Measurements from ENCODE around the gene CHRNB4.
A peak's percentile ranks its signal among the peaks of the same experiment; 100 is the strongest.

The CHRNB4 gene

DNA sequence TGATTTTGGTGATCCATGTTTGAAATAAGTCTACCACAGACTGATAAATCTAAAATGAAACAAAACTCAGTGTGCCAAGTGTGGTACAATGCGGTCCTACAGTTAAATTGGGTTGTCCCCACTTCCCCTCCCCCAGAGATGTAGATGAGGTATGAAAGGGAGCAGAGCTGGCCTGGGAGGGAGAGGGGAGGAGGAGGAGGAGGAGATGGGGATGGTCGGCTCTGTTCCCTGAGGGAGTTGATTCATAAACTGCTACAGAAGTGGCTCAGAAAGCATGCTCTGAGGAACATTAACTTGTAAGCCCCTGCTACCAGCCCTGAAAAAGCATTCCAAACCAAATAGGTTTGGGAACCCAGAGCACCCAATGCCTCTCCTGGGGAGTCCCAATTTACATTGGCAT lies 28.0 kb upstream of the CHRNB4 start:
- DNase-seq = no peak

DNA sequence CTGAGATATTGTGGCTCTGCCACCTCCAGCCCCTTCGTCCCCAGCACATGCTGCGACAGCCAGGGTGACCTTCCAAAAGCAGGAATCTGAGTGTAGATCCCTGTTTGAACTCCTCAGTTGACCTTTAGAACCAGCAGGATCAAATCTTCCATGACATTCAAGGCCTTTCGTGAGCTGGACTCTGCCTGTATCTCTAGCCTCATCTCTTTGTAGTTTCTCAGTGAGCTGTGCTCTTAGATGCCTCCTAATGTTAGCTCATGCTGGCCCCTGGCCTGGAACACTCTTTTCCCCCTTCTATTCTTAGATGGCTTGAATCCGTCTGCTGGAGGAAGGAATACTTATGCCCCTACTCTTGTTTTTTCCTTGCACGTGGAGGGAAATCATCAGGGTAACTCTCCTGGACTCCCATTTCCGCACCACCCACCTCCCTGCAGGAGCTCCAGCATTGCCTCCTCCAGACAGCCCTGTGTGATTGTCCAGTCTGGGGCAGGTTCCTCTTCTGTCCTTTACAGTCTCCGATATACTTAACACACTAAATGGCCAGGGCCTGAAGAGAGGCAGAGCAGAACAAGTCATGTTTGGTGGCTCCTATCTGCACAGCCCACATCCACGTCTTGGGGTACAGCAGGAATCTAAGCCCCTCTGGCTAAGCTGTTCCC lies 26.7 kb upstream of the CHRNB4 start:
- DNase-seq = no peak

DNA sequence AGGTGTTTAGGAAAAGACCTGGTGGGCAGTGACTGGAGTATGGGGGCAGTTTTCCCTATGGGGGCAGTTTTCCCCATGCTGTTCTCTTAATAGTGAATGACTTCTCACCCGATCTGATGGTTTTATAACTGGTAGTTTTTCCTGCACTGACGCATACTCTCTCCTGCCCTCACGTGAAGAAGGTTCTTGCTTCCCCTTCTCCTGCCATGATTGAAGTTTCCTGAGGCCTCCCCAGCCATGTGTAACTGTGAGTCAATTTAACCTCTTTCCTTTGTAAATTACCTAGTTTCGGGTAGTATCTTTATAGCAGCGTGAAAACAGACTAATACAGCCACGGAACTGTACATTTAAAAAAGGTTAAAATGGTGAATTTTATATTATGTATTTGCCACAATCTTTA lies 25.0 kb upstream of the CHRNB4 start:
- no peak for DNase-seq

DNA sequence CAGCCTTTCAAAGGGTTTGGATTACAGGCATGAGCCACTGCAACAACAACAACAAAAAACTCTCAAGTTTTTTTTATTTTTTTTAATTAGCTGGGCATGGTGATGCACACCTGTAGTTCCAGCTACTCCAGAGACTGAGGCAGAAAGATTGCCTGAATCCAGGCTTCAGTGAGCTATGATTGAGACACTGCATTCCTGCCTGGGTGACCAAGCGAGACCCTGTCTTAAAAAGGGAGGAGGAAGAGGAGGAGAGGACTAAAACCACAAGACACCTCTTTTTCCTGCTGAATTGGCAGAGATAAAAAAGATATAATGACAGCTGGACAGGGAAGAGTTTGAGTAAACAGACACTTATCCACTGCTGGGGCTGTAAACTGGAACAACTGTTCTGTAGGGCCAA lies 22.7 kb upstream of the CHRNB4 start:
- DNase-seq = no peak

DNA sequence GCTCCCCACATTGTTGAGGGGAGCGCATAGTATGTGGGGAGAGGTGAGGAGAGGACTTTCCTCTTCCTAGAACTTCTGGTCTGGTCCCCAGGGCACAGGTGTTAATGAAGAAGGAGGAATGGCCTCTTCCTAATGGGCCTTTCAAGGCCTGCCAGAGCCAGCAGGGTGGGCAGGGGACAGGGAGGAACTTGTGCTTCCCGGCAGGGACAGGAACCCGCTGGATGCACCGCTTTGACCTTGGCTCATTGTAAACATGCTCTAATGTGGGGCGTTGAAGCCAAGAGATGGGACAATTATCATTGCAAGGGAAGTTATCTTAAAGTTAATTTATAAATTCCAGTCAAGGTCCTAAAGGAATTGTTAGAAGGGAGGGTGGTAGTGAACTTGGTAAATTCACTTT lies 21.0 kb upstream of the CHRNB4 start:
- no peak for DNase-seq

DNA sequence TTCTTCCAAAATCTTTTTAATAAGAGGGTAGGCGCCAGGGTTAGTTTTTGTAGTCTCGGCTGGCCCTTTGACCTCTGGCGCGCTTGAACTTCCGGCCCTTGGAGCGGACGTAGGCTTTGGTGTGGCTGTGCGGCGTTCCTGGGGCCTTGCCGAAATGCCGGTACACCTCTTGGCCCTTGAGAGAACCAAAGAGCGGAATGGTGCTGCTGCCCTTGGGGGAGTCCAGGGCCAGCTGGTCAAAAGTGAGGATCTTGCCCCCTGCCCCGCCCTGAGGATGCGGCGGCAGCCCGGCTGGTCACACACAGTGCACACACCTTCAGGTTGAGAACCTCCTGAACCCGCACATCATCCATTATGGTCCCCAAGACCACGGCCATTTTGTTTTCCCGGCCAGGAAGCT lies 20.0 kb upstream of the CHRNB4 start:
- DNase-seq = no peak

DNA sequence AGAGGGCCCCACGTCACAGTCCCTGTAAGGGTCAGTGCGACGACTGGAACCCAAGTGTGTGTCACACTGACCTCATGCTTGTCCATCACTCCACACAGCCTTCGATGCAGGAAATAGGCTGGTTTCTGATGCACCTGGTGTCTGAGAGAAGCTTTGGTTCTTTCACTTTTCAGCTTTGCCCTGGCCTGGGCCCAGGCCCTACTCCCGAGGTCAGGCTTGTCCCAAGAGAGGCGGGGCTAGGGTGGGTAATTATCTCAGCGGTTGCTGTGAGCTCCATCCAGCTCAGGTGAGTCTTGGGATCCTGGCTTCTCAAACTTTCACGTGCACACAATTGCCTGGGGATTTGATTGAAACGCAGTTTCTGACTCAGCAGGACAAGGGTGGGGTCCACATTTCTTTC lies 19.6 kb upstream of the CHRNB4 start:
- no peak for DNase-seq

DNA sequence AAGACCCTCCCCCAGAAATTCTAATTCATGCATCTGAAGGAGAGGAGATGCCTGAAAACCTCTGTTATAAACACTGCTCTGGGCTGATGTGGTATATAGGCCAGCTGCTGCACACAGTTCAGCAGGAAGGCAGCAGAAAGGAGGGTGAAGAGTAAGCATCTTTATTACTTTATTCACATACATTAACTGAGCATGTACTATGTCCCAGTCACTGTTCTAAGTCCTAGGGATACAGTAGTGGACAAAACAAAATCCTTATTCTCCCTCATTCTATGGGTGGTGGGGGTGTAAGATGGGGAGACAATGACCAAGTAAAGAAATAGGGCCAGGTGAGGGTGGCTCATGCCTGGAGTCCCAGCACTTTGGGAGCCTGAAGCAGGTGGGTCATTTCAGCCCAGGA lies 17.8 kb upstream of the CHRNB4 start:
- no peak for DNase-seq

DNA sequence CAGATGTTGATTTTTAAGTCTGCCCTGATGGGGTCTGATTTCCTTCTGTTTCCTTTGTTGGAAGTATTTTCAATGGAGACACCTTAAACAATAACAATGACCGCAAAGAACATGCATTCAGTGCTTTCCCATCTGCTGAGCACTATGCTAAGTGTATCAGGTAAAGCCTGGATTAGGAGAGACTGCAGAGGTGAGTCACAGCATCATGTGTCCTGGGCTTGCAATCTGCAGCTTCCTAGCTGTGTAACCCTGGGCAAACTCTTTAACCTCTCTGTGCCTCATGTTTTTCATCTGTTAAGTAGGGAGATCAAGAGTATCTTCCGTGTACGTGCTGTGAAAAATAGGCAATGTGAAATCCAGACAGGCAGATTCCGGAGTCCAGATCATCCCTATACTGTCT lies 13.3 kb upstream of the CHRNB4 start:
- DNase-seq = no peak

DNA sequence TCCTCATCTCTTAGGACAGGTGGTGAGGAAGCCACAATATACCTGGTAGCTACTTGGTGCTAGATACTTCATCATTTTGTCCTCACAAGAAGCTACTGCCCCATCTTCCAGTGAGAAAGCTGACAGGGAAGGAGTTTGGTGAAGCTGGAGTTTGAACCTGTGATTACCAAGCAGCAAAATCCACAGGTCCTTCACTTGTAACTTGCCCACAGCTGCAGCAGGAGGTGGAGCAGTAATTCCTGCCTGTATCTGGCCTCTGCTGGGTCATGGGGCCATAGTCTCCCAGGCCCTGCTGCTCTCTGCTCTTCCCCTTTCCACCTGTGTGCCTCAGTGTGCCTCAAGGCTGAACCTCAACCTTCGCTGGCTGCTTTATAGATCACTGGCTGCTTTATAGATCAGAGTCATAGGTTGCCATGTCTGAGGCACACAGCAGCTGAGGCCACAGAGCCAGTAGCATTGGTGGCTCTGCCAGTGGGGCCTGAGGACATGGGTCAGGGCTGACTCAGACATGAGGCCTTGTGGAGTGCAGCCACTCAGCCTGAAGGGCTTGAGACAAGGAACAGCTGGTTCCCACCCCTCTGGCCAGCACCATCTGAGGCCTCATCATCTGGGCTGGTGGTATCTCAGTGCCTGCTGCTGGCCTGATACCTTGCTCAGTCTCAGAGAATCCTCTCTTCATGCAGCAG lies 11.1 kb upstream of the CHRNB4 start:
- no peak for DNase-seq

DNA sequence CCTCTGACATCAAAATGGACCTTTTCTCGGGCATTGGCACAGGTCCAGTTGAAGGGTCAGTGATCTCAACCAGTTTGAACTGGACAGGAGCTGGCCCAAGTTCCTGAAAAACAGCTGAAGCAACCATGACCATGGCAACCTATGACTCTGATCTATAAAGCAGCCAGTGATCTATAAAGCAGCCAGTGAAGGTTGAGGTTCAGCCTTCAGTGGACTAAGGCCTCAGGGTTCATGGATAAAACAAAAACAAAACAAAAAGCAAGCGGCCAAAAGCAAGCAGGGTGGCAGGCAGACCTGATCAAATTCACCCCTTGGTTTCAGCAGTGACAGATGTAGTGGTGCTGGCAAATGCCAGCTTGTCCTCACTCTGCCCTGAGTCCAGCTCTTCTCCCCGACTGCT lies 10.0 kb upstream of the CHRNB4 start:
- DNase-seq = no peak

DNA sequence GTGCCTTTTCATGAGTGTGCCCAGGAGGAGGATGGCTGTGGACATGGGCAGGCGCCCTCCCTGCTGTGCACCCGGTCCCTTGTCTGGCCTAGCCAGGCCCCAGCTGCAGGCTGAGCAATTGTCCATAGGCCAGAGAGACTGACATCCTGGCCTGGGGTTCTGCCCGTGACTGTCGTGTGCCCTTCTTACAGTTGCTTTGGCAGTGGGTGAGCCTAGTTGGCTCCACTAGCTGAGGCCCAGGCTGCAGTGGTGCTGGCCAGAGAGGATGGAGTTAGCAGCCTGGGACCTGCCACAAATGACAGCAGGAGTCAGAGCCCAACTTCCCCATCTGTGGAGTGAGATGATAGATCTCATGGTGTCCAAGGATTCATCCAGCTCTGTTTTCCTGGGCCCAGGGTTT lies 9.0 kb upstream of the CHRNB4 start:
- no peak for DNase-seq

DNA sequence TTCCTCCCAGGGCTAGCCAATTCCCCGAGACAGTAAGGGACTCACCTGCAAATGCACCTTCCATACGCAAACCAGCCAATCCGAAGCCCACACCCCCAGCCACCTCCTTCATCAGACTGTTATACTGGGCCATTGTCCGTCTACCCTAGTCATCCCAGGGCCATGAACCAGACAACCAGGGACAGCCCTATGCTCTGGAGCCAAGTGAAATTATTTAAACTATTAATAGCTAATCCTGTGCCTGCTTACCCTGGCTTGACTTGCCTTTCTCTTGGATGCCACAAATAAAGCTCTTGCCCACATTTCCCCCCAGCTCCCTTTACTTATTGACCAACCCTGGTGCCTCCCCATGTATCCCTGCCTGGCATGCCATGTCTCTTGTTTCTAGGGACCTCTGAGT lies 4.0 kb upstream of the CHRNB4 start:
- no peak for DNase-seq

DNA sequence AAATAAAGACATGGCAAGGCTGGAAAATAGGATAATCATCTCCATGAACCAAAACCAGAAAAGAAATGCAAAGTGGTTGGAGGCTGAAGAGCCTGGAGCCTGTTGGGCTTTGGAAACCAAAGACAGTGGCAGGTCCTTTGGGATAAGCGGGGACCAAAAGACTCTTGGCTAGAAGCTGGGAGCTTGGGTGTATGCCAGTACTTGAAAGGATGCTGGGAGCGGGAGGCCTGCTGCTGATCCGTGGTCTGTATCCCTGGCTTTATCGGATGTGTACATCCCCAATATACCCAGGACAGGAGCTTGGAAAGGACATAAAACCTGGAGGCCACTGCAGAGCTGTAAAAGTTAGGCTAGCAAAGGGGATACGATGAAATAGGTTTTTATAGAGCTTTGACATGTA lies 1.3 kb upstream of the CHRNB4 start:
- no peak for DNase-seq

DNA sequence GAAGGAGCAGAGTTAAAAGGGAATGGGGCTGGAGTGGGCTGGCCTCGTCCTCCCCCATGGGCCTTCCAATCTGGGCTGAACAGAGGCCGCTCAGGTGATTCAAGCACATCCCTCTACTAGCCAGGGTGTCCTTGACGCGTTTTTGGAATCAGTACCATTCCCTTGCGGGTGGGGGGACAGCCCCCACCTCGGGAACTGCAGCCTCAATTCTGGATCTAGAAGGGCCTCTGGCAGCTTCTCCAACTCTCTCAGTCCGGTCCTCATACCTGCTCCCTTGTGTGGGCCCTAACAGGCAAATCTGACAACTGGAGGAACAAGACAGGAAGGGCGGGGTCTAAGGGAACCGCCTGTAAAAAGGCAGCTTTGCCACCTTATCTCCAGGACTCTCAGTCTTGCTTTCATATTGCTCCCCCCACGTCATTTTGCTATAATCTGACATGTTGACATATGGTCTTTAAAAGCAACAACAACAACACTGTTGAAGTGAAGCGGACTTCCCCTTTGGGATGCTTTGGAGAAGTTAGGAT lies 802 bp upstream of the CHRNB4 start:
- DNase-seq = no peak

DNA sequence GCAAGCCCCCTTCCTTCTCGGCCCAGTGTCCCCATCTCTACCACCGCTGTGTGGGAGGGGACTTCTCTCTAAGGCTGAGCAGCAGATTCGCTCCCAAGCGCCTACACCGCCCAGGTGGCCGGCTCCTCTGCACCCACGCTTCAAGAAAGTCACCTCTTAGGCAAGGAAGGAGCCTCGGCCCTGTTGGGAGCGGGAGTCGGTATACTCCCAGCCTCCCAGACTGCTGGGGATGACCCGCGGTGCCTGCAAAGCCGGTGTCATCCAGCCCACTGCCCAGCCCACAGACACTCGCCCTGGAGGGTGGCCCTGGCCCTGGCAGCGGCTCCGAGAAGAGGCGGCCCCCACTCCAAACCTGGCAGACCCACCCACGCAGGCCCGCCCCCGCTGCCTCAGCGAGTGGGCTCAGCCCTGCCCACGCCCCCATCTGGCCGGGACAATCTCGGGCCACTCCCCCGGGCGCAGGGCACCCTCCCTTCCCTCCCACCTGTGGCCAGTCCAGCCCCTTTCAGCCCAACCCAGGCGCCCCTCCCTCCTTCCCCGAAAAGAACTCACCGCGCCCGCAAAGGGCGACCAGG lies 396 bp downstream of the CHRNB4 start:
- no peak for DNase-seq

DNA sequence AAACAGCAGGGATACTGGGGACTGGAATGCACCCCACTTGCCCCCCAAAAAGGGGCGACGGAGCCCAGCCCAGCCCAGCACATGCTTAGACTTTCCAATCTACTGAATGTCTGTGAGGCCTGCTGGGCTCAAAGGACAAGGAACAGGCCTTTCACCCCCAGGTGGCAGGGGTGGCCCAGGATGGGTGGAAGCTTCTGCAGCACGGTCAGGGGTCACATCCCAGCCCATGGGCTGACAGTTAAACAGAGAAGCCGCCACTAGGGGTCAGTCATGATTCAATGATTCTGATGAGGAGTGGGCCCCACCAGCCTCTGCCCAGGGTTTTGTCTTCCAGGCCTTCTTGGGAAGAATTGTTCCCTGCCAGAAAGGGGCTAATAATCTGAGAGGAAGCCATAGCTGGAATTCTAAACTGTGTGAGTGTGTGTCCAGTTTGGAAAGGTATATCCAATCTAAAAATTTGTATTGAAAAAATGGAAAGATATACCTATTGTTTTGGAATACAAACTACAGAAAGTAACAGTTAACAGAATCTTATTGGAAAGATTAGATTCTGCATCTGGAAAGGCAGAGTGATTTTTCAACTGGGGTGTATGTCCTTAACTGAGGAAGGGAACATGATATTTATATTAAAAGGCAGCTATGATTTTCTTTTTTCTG lies 2.2 kb downstream of the CHRNB4 start:
- peak; percentile 18 for DNase-seq

DNA sequence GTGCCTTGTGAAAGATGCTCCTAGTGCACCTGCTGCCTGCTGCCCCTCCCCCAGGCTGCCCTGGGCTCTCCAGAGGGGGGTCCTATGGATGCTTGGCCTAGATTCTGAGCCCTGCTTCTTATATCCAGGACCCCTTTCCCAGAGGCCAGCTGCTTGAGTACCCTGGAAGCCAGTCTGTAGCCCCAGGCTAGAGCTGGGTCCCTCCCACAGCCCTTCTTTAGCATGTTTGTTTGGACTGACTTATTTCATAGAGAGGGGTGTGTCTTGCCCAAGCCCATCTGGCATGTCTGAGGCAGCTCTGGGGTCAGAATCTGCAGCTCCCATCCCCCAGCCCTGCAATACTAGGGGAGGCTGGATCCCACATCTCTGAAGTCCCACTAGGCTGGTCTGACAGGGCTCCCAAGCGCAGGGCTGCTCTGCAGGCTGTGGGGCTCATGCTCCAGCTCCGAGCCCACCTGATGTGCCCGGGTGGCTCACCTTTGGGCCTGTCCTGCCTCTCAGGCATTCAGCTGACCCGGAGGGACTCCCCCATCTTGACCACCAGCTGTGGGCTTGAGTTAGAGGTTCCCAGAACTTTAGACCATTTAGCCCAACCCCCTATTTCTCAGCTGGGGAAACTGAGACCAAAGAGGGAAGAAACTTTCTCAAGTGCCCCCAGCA lies 3.1 kb downstream of the CHRNB4 start:
- no peak for DNase-seq

DNA sequence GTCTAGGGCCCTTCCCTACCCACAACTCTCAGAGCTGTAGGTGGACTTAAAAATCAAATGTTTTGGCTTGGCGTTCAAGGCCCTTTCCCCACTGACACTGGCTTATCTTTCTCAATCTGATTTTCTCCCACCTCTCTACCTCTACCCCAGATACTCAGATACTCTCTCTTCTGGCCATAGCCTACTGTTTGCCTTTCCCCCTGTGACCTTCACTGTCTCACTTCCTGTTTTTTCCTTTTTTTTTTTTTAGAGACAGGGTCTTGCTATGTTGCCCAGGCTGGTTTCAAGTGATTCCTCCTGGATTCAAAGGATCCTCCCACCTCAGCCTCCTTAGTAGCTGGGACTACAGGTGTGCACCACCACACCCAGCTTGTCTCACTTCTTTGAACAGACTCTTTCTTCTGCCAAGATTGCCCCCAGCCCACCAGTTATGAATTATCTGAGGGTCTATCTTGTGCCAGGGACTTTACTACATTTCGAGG lies 4.6 kb downstream of the CHRNB4 start:
- DNase-seq = no peak

DNA sequence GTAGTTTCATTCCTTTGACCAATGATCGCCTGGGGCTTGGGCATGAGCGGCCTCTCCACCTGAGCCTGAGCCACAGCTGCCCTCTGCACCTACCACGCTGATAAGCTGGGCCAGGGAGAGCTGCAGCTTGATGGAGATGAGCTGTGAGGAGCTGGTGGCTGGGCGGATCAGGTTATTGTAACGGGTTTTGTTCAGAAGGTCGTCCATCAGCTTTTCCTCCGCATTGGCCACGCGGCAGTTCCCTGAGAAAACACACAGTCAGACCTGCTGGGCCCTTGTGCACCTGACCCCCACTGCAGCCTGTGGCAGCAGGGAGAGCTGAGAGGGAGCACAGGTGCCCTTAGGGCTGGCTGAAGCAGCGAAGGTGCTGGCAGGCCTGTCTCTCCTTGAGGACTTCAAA lies 5.7 kb downstream of the CHRNB4 start:
- no peak for DNase-seq

DNA sequence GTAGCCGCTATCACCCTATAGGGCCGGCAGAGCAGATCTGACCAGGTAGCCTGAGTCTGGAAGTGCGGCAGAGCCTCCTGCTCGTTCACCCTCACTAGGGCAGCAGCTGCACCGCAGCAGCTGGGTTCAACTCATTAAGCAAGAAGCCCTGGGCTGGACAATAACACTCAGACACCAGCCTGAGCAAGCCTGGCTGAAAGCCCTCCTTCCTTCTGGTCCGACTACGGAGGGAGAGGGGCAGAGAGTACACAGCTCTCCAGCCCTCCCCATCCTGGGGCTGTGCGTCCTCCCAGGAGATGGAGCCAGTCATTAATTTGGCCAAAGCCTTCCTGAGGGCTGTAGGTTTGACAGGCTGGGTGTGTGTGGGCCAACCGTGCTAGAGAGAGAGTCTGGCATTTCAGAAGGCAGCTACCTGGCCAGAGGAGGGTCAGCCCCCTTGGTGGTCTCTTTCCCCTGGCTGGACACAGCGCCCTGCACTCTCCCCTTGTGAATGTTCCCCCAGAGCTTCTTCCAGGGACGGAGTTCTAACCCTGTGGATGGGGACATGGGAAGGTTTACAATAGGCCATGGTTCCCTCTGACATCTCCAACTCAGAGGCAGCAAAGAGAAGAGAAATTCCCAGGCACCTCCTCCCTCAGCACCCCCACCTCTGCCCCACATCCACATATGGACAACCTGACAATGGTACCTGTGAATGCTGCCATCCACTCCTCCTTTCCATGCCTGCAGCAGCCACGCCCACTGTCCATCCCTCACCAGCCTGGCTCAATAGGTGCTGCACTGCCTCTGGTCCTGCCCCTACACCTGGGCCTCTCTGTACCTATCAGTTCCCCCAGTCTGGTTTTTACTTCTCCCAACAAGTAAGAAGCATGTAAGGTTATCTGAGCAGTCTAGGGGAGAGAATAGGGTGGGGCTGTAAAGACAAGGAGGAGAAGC lies 6.5 kb downstream of the CHRNB4 start:
- no peak for DNase-seq

DNA sequence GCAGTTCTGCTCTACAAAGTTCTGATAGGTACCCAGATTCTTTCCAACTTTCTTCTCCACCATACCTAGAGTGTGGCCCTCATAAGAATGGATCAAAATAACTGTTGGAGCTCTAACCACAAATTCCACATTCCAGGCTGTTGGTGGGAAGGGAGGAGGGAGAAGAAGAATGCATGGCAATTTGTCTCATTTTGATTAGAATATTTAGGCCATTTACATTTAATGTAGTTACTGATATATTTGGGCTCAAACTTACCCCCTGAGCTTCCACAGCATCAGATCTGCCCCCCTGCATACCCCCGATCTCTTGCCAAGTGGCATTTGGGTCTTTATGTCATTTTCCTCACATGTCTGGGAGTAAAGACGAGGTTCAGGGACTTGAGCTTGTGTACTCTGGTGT lies 7.7 kb downstream of the CHRNB4 start:
- DNase-seq = no peak
